ENCODE results near the gene PUSL1.

The PUSL1 gene

DNA sequence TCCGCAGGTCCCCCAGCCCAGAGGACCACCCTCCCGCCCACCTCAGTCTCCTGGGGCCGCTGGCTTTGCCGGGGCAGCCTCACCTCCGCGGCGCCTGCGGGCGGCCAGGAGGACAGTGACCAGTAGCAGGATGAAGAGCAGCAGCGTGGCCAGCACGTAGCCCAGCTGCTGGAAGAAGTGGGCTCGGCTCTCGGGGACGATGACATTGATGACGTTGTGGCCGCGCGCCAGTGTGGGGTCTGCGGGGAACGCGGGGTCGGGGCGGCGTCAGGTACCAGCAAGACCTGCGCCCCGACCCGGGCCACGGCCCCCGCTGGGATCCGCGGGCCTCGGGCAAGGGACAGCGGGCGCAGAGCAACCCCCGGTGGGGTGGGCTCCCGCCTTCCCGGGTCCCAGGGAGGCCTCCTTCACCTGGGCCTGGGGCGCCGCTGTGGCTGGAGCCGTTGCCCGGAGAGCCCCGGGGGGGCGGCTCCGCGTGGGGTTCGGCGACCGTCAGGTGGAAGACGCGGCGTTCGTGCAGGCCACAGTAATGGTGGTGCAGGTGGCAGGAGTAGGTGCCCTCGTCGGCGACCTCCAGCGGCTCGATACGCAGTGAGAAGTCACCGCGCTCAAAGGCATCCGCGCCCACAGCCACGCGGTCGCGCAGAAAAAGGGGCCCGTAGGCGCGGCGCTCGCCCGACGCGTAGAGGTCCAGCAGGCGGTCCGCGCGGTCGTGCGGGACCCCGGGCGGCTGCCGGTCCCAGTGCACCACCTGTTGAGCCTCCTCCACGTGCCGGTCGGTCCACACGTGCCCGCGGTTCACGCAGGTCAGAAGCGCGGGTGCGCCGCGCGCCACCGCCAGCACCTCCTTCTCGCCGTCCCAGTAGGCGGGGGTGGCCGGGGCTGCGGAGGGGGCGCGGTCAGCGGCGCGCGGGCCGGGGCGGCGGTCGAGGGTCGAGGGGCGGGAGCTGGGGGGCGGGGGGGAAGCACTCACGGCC lies 46.2 kb downstream of the PUSL1 start:
- DNase-seq (ENCODE audit: low spot score), result no peak

DNA sequence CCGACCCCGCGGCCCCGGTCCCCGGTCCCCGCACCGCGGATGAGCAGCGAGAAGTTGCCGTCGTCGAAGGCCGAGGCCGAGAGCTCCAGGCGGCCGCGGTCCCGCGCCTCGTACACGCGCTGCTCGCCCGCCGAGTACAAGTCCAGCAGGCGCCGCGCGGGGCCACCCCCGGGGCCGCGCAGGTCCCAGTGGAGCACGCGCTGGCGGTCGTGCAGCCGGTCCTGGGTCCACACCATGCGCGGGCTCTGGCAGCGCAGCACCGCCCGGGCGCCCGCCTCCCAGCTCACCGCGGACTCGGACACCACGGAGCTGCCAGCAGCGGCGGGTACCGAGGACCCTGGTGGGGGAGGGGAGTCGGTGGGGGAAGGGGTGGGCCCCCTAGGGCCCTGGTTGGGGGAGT lies 47.0 kb downstream of the PUSL1 start:
- no peak for DNase-seq (ENCODE audit: low spot score)

- DNase-seq (ENCODE audit: low spot score), result no peak
These were observed 47.9 kb downstream of the PUSL1 start for GRCh38 chr1:1356166-1356795.

GRCh38 chr1:1356796-1357401 lies 48.5 kb downstream of the PUSL1 start:
- DNase-seq (ENCODE audit: low spot score), result no peak

GRCh38 chr1:1357871-1358432 lies 49.6 kb downstream of the PUSL1 start:
- no peak for DNase-seq (ENCODE audit: low spot score)

GRCh38 chr1:1358433-1359271 lies 50.3 kb downstream of the PUSL1 start, which contains the start of gene MXRA8:
MXRA8 (minus strand) TSS chr1:1358555; CDS start chr1:1358504, 51 bp downstream.
- DNase-seq (ENCODE audit: low spot score), result no peak

DNA sequence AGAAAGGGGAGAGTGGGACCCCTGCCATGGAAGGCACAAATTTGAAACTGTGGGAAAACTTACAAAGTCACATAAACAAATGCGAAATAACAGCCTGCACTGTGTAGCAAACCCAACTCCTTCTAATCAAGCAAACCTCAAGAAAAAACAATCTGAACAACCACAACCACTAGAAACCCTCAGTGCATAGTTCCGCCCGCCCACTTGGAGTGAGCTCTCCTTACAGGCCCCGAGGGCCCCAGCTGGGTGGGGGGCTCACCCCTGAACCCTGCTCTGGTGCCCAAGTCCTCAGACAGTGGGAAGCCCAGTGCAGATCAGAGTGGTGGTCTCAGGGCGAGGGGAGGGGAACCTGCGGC lies 50.9 kb downstream of the PUSL1 start:
- DNase-seq (ENCODE audit: low spot score), result no peak

- no peak for DNase-seq (ENCODE audit: low spot score)
These were observed 51.5 kb downstream of the PUSL1 start for GRCh38 chr1:1359664-1360468.

GRCh38 chr1:1360506-1361169 lies 52.2 kb downstream of the PUSL1 start:
- DNase-seq (ENCODE audit: low spot score), result no peak

Data from hematopoietic multipotent progenitor cell treated with erythropoietin and hydrocortisone succinate and interleukin-3 and kit ligand, for 17 days (in vitro differentiated cells).